Right atrium auricular region (tissue), 2 donors: ENCODE data around the gene LTBP3. TPM values are rescaled to one million over a fixed set of nuclear protein-coding genes. Genes with fewer than 3 reads are reported as not detected.

Experiments used
- DNase-seq: peaks from one replicate; pipeline ENCODE4 v3.0.0-alpha.2; 2019; ENCODE audit warnings: low spot score
- H3K27ac ChIP-seq, 2 donors: fragments of 200-600 bp; sonication (generic); 1 replicate in 1 of 2; 2 replicates in 1 of 2; pipeline ENCODE4 v1.5.1; 2016 to 2019
- H3K27me3 ChIP-seq, 2 donors: fragments of 200-600 bp; sonication (generic); one replicate each; pipeline versions ENCODE4 v1.5.1 to v1.6.0; 2017 to 2019
- H3K36me3 ChIP-seq: fragments of 200-600 bp; sonication (generic); one replicate; pipeline ENCODE4 v1.5.1; 2016
- H3K4me1 ChIP-seq, 2 donors: fragments of 200-600 bp; sonication (generic); one replicate each; pipeline versions ENCODE4 v1.5.1 to v1.6.0; 2017 to 2019
- H3K4me3 ChIP-seq, 2 donors: fragments of 200-600 bp; sonication (generic); 1 replicate in 1 of 2; 2 replicates in 1 of 2; pipeline ENCODE4 v1.5.1; 2017 to 2019; ENCODE audit warnings: mild to moderate bottlenecking in 1 of 2, moderate library complexity in 1 of 2
- H3K9me3 ChIP-seq, 2 donors: fragments of 200-600 bp; sonication (generic); one replicate each; pipeline ENCODE4 v1.5.1; 2019
- CTCF ChIP-seq, 2 donors: fragments of 200-600 bp; sonication (generic); IDR thresholded peaks; one replicate each; pipeline ENCODE4 v1.5.1; 2019; ENCODE audit warnings: antibody characterized with exemption in 2 of 2
- total RNA-seq, 2 donors: library from RNA; depleted of rRNA; stranded (reverse); fragments of >200 nt; gene quantifications; one replicate each; pipeline ENCODE4 v1.1.0, GENCODE V29; 2016

LTBP3 gene
- total RNA-seq, 2 donors from 2014 or later = 114 to 161 TPM

GRCh38 chr11:65549096-65549495, 9.1 kb downstream of the LTBP3 start:
- no peaks in the 10 kb centered on the region for H3K27me3 ChIP-seq
- no peak for DNase-seq
- H3K36me3 ChIP-seq = peaks cover 28% of the 10 kb centered on the region

GRCh38 chr11:65548395-65548794, 9.8 kb downstream of the LTBP3 start:
- Histone ChIP-seq H3K27ac (no peak overlapping the region), H3K4me3 (no peak overlapping the region), H3K36me3 (peaks cover 22% of the 10 kb centered on the region), H3K27me3 (no peaks in the 10 kb centered on the region), H3K4me1 (peaks cover 0 to 6% of the 10 kb centered on the region in 2 donors), H3K9me3 (no peaks in the 10 kb centered on the region)
- no peak for DNase-seq
- no peak for TF ChIP-seq CTCF (IDR thresholded peaks at IDR 0.05)

More at GRCh38 chr11:65549096-65549495, 9.1 kb downstream of the LTBP3 start:
- Histone ChIP-seq H3K27ac (no peak overlapping the region), H3K4me3 (no peak overlapping the region), H3K9me3 (no peaks in the 10 kb centered on the region), H3K4me1 (peaks cover 0 to 10% of the 10 kb centered on the region in 2 donors)
- no peak for TF ChIP-seq CTCF (IDR thresholded peaks at IDR 0.05)

DNA sequence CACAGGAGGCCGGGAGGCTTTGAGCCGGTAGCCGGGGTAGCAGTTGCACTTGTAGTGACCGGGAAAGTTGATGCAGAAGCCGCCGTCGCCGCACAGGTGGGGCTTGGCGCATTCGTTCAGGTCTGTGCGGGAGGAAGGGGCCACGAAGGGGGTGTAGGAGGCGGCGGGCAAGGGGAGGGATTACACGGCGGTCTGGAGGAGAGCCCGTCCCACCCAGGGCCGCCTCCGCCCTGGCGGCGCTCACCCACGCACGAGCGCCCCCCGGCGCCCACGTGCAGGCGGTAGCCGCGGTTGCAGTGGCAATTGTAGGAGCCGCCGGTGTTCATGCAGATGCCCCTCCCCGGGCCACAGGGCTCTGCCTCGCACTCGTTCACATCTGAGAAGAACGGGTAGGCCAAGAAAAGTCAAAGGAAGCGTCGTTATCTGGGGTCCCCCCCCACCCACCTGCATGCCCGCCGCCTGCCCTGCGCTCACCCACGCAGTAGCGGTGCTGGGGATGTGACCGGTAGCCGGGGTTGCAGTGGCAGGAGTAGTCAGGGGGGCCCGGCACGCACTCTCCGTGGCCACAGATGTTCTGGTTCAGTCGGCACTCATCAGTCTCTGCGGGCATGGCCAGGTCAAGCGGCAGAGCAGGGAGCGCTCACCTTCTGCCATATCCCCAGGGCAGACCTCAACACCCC, 10.6 kb downstream of the LTBP3 start:
- DNase-seq = no peak
- no peak overlapping the region for H3K27ac ChIP-seq
- H3K36me3 ChIP-seq = peaks cover 19% of the 10 kb centered on the region
- H3K4me1 ChIP-seq = peaks cover 0 to 6% of the 10 kb centered on the region in 2 donors
- no peaks in the 10 kb centered on the region for H3K27me3 ChIP-seq
- H3K4me3 ChIP-seq = no peak overlapping the region
- no peak for TF ChIP-seq CTCF (IDR thresholded peaks at IDR 0.05)
- H3K9me3 ChIP-seq = no peaks in the 10 kb centered on the region

DNA sequence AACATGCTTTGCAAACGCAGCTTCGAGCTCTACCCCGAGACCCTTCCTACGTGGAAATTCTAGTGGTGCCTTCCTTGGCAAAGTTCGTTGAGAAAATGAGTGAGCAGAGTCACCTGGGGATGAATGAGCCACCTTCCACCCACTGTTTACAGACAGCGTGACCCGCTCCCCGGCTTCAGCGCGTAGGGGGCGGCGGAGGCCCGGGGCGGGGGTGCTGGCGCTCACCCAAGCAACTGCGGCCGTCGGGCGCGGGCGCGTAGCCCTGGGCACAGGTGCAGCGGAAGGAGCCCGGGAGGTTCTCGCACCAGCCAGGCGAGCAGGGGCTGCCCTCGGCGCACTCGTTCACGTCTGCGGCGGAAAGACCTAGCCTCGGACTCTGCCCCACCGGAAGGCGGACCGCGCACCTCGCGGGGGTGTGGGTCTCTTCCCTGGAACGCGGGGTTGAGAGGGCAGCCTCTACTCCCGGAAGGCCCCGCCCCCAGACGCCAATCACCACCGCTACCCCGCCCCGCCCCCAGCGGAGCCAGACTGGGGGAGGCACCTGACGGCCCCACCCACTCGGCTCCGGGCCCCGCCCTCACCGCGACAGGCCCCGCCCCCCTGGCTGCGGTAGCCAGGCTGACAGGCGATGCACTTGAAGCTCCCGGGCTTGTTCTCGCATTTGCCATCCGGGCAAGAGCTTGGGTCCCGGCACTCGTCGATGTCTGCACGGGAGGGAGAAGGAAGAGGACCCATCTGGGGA, 11.8 kb downstream of the LTBP3 start:
- Histone ChIP-seq H3K27me3 (no peaks in the 10 kb centered on the region), H3K27ac (peak overlapping the region in 1 of 2 donors; percentile 12), H3K9me3 (no peaks in the 10 kb centered on the region), H3K36me3 (peaks cover 16% of the 10 kb centered on the region), H3K4me1 (peaks cover 0 to 12% of the 10 kb centered on the region in 2 donors), H3K4me3 (peak overlapping the region in 1 of 2 donors; percentile 30)
- no peak for DNase-seq
- TF ChIP-seq CTCF (IDR thresholded peaks at IDR 0.05) = no peak

DNA sequence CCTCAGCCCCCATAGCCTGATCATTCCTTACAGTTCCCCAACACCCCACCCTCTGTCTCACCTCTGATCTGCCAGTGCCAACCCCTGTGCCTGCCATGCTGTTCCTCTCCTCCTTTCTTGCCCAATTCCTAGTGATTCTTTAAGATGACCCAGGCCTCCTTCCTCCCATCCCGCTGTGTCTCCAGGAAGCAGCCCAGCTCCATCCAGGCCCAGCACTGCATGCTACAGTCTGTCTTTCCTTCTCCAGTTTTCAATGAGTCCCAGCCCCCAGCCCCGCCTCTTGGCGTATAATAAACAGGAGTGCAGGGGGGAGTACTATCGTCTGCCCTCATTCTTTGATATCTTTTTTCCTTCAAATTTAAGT, 12.3 kb downstream of the LTBP3 start:
- H3K27me3 ChIP-seq = no peaks in the 10 kb centered on the region
- H3K4me1 ChIP-seq = peaks cover 0 to 17% of the 10 kb centered on the region in 2 donors
- no peak overlapping the region for H3K27ac ChIP-seq
- no peaks in the 10 kb centered on the region for H3K9me3 ChIP-seq
- DNase-seq = no peak
- no peak for TF ChIP-seq CTCF (IDR thresholded peaks at IDR 0.05)
- peaks cover 14% of the 10 kb centered on the region for H3K36me3 ChIP-seq
- H3K4me3 ChIP-seq = no peak overlapping the region
